Endothelial cell of umbilical vein (primary cell): ENCODE data around the gene DIP2C.

ENCODE experiments used
- CTCF ChIP-seq, 2 donors: IDR thresholded peaks; 1 replicate in 1 of 2; 2 replicates in 1 of 2; pipeline ENCODE4 v1.5.1; 2011; ENCODE audit warnings: low read length in 2 of 2, mild to moderate bottlenecking in 2 of 2, moderate library complexity in 2 of 2, control low read depth in 1 of 2, inconsistent platforms in 1 of 2, low read depth in 1 of 2; ENCODE audit not compliant: insufficient read depth in 1 of 2; ENCODE audit errors: extremely low read depth in 1 of 2
- EZH2 ChIP-seq: IDR thresholded peaks from 2 replicates; pipeline ENCODE4 v1.6.1; 2012; ENCODE audit warnings: borderline replicate concordance, low read depth, mild to moderate bottlenecking, moderate library complexity, low read length, inconsistent platforms; ENCODE audit not compliant: severe bottlenecking
- FOS ChIP-seq: IDR thresholded peaks from 2 replicates; pipeline ENCODE4 v1.6.1; 2011; ENCODE audit warnings: mild to moderate bottlenecking, low read length, moderate library complexity, borderline replicate concordance; ENCODE audit not compliant: insufficient read depth
- GATA2 ChIP-seq: IDR thresholded peaks from 2 replicates; pipeline ENCODE4 v1.7.0; 2011; ENCODE audit warnings: low read depth, mild to moderate bottlenecking, moderate library complexity, mixed read lengths, low read length; ENCODE audit not compliant: insufficient read length, insufficient read depth
- JUN ChIP-seq: IDR thresholded peaks from 2 replicates; pipeline ENCODE4 v1.6.1; 2011; ENCODE audit warnings: borderline replicate concordance, low read depth; ENCODE audit not compliant: insufficient read length, insufficient read depth
- MAX ChIP-seq: IDR thresholded peaks from 2 replicates; pipeline ENCODE4 v1.6.1; 2011; ENCODE audit not compliant: insufficient read depth, insufficient read length
- MYC ChIP-seq: IDR thresholded peaks from one replicate; pipeline ENCODE4 v1.6.1; 2011; ENCODE audit warnings: mild to moderate bottlenecking, low read depth, low read length
- POLR2A ChIP-seq: IDR thresholded peaks from 2 replicates; pipeline ENCODE4 v1.6.1; 2012; ENCODE audit warnings: low read depth, mild to moderate bottlenecking, control low read depth, low read length
- POLR2AphosphoS5 ChIP-seq: IDR thresholded peaks from 2 replicates; pipeline ENCODE4 v1.6.1; 2012; ENCODE audit warnings: low read depth, mild to moderate bottlenecking, control low read depth, low read length, moderate library complexity; ENCODE audit not compliant: insufficient read depth

GRCh38 chr10:395665-396064 lies 293.8 kb downstream of the DIP2C start:
- TF ChIP-seq POLR2AphosphoS5 (no peak), MAX (no peak), CTCF (IDR thresholded peaks at IDR 0.05; ENCODE audit: extremely low read depth in 1 of 2, insufficient read depth in 1 of 2, low read depth in 1 of 2, low read length in 2 of 2) (no peak), MYC (no peak), GATA2 (no peak), EZH2 (no peak), POLR2A (no peak), FOS (no peak), JUN (no peak)
